GM19240 (cell line): ENCODE results near the gene CDR2.
A peak's percentile ranks its signal among the peaks of the same experiment; 100 is the strongest.
"Not testable (repeated sequence)": the region's sequence is repeated elsewhere in the genome, so short reads cannot be mapped to it uniquely, and the experiment has no call there.

Source experiments
- DNase-seq: peaks from one replicate; pipeline ENCODE4 v3.0.0; 2011; ENCODE audit warnings: low spot score; ENCODE audit not compliant: insufficient read length

Gene CDR2

GRCh38 chr16:22374311-22375116 lies at the start of gene CDR2:
TSS of gene CDR2 (minus strand) at chr16:22374619. CDS start at chr16:22374309, 310 bp downstream.
- DNase-seq, result peak; percentile 92

GRCh38 chr16:22423716-22424115 lies 49.3 kb upstream of the CDR2 start:
- DNase-seq, result no peak

- DNase-seq, result no peak
Observed at GRCh38 chr16:22421136-22421535, 46.7 kb upstream of the CDR2 start.

- DNase-seq, result no peak
Observed at GRCh38 chr16:22420606-22421135, 46.3 kb upstream of the CDR2 start.

- no peak for DNase-seq
Observed at GRCh38 chr16:22419908-22420307, 45.5 kb upstream of the CDR2 start.

GRCh38 chr16:22418826-22419225 lies 44.4 kb upstream of the CDR2 start:
- DNase-seq, result no peak

- DNase-seq, result not testable (repeated sequence)
Observed at GRCh38 chr16:22417798-22418197, 43.4 kb upstream of the CDR2 start.

- no peak for DNase-seq
Observed at GRCh38 chr16:22417019-22417418, 42.6 kb upstream of the CDR2 start.

GRCh38 chr16:22413819-22414218 lies 39.4 kb upstream of the CDR2 start:
- DNase-seq, result no peak

GRCh38 chr16:22407486-22407885 lies 33.1 kb upstream of the CDR2 start:
- DNase-seq, result no peak

- DNase-seq, result no peak
Observed at GRCh38 chr16:22402191-22402590, 27.8 kb upstream of the CDR2 start.

GRCh38 chr16:22400900-22401299 lies 26.5 kb upstream of the CDR2 start:
- DNase-seq, result no peak

- DNase-seq, result no peak
Observed at GRCh38 chr16:22397931-22398330, 23.5 kb upstream of the CDR2 start.

GRCh38 chr16:22397464-22397863 lies 23.0 kb upstream of the CDR2 start:
- DNase-seq, result no peak

- DNase-seq, result no peak
Observed at GRCh38 chr16:22395960-22396359, 21.5 kb upstream of the CDR2 start.

- DNase-seq, result no peak
Observed at GRCh38 chr16:22394121-22394520, 19.7 kb upstream of the CDR2 start.

- DNase-seq, result no peak
Observed at GRCh38 chr16:22388101-22388644, 13.8 kb upstream of the CDR2 start.

GRCh38 chr16:22386976-22387375 lies 12.6 kb upstream of the CDR2 start:
- DNase-seq, result no peak

GRCh38 chr16:22385196-22385595 lies 10.8 kb upstream of the CDR2 start:
- no peak for DNase-seq

GRCh38 chr16:22383827-22384226 lies 9.4 kb upstream of the CDR2 start:
- no peak for DNase-seq

- no peak for DNase-seq
Observed at GRCh38 chr16:22381392-22381791, 7.0 kb upstream of the CDR2 start.

- no peak for DNase-seq
Observed at GRCh38 chr16:22380529-22380928, 6.1 kb upstream of the CDR2 start.

GRCh38 chr16:22379656-22380055 lies 5.2 kb upstream of the CDR2 start:
- DNase-seq, result no peak
